Measurements from ENCODE around the gene TFEB. TPM values are rescaled to one million over a fixed set of nuclear protein-coding genes. Genes with fewer than 3 reads are reported as not detected.
A peak's percentile ranks its signal among the peaks of the same experiment; 100 is the strongest.
"Not testable (repeated sequence)": the region's sequence is repeated elsewhere in the genome, so short reads cannot be mapped to it uniquely, and the experiment has no call there.

The TFEB gene
- total RNA-seq, 1 experiment from 2014 or later = 3.4 TPM

GRCh38 chr6:41771058-41771983 is 35.9 kb upstream of the TFEB start:
- Histone ChIP-seq H3K27me3 (replicated peaks) (no peaks in the 10 kb centered on the region), H3K4me1 (replicated peaks) (no peaks in the 10 kb centered on the region), H3K27ac (no peak overlapping the region), H3K36me3 (peaks cover 35% of the 10 kb centered on the region), H3K9me3 (replicated peaks) (no peaks in the 10 kb centered on the region), H3K4me3 (no peak overlapping the region)
- DNase-seq (ENCODE audit: low read depth in 1 of 2, low spot score in 2 of 2) = no peak

DNA sequence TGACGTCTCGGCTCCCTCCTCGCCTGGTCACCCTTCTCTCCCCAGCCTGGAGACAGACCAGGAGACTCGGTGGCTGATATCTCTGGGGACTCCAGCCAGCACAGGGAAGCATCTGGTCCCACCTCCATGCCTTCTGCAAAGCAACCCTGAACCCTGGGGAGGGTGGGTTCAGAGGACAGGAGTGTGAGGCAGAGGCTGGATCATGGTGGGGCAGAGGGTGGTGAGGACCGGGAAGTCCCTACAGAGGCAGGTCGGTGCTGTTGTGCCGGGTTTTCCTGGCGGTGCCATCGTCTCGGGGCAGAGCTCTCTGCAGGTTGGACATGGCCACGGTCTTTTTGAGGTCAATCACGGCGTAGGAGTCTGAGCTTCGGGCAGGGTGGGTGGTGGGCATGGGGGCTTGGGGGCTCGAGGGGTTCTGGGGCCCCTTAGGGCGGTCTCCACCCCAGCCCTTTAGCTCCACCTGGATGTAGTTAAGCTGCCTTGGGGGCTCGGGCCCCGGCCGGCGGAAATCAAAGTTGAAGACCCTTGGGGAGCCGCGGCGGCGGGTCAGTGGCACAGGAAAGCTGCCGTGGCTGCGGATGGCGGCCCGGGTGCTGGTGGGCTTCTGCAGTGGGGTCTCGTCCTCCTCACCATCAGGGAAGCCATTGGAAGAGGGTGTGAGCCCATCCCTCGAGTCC is 35.1 kb upstream of the TFEB start:
- Histone ChIP-seq H3K4me1 (replicated peaks) (no peaks in the 10 kb centered on the region), H3K27ac (no peak overlapping the region), H3K4me3 (no peak overlapping the region), H3K36me3 (peaks cover 32% of the 10 kb centered on the region), H3K9me3 (replicated peaks) (no peaks in the 10 kb centered on the region), H3K27me3 (replicated peaks) (no peaks in the 10 kb centered on the region)
- no peak for DNase-seq (ENCODE audit: low read depth in 1 of 2, low spot score in 2 of 2)

GRCh38 chr6:41769376-41769775 is 34.0 kb upstream of the TFEB start:
- no peak overlapping the region for H3K4me3 ChIP-seq

GRCh38 chr6:41768545-41769308 is 33.3 kb upstream of the TFEB start:
- no peaks in the 10 kb centered on the region for H3K27me3 ChIP-seq (replicated peaks)
- DNase-seq (ENCODE audit: low read depth in 1 of 2, low spot score in 2 of 2) = no peak
- no peak overlapping the region for H3K27ac ChIP-seq
- no peaks in the 10 kb centered on the region for H3K4me1 ChIP-seq (replicated peaks)
- no peaks in the 10 kb centered on the region for H3K9me3 ChIP-seq (replicated peaks)
- no peak overlapping the region for H3K4me3 ChIP-seq
- peaks cover 20% of the 10 kb centered on the region for H3K36me3 ChIP-seq

More at GRCh38 chr6:41769376-41769775, 34.0 kb upstream of the TFEB start:
- no peaks in the 10 kb centered on the region for H3K4me1 ChIP-seq (replicated peaks)
- no peaks in the 10 kb centered on the region for H3K27me3 ChIP-seq (replicated peaks)
- DNase-seq (ENCODE audit: low read depth in 1 of 2, low spot score in 2 of 2) = no peak
- peaks cover 25% of the 10 kb centered on the region for H3K36me3 ChIP-seq
- no peak overlapping the region for H3K27ac ChIP-seq
- H3K9me3 ChIP-seq (replicated peaks) = no peaks in the 10 kb centered on the region

GRCh38 chr6:41767112-41767833 is 31.9 kb upstream of the TFEB start:
- no peak overlapping the region for H3K4me3 ChIP-seq
- no peak overlapping the region for H3K27ac ChIP-seq
- H3K9me3 ChIP-seq (replicated peaks) = no peaks in the 10 kb centered on the region
- no peaks in the 10 kb centered on the region for H3K27me3 ChIP-seq (replicated peaks)
- H3K4me1 ChIP-seq (replicated peaks) = no peaks in the 10 kb centered on the region
- peaks cover 10% of the 10 kb centered on the region for H3K36me3 ChIP-seq
- peak in 1 of 2 experiments; percentile 32 for DNase-seq (ENCODE audit: low read depth in 1 of 2, low spot score in 2 of 2)

DNA sequence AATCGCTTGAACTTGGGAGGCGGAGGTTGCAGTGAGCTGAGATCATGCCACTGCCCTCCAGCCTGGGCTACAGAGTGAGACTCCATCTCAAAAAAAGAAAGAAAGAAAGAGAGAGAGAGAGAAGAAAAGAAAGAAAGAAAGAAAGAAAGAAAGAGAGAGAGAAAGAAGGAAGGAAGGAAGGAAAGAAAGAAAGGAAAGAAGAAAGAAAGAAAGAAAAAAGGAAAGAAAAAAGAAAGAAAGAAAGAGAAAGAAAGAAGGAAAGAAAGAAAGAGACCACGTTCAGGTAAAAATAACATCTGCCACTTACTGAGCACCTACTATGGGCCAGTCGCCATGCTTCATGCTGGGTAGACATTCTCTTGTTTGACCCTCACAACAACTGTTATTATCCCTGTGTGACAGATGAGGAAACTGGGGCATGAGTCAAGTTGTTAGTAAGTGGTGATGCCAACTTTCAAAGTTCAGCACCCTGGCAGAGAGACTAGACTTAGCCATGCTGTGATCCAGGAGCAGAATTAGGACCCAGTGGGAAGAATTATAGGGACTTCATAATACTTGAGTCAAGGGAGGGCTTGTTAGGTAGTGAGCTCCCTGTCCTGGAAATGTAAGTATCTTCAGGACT is 30.7 kb upstream of the TFEB start:
- not testable (repeated sequence) for H3K27ac ChIP-seq; H3K4me3 ChIP-seq; H3K27me3 ChIP-seq (replicated peaks); H3K9me3 ChIP-seq (replicated peaks); H3K4me1 ChIP-seq (replicated peaks); H3K36me3 ChIP-seq; DNase-seq (ENCODE audit: low read depth in 1 of 2, low spot score in 2 of 2)

DNA sequence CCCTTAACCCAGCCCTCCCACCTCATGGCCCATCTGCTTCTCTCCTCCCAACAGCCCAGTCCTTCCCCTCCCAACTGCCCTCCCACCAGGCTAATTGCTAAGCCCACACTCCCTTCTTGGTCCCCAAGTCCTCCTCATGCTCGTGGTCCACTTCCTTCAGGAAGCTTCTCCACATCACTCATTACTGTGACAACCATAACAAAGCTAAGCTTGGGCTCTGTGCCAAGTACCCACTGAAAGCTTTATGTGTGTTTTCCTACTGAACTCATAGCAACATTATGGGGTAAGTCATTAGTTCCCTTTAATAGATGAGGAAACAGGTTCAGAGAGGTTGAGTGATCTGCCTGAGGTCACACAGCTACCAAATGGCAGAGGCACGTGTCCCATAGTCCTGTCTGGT is 28.1 kb upstream of the TFEB start:
- H3K27me3 ChIP-seq (replicated peaks) = no peaks in the 10 kb centered on the region
- no peaks in the 10 kb centered on the region for H3K9me3 ChIP-seq (replicated peaks)
- no peaks in the 10 kb centered on the region for H3K4me1 ChIP-seq (replicated peaks)
- H3K4me3 ChIP-seq = no peak overlapping the region
- DNase-seq (ENCODE audit: low read depth in 1 of 2, low spot score in 2 of 2) = no peak
- H3K27ac ChIP-seq = no peak overlapping the region
- no peaks in the 10 kb centered on the region for H3K36me3 ChIP-seq

DNA sequence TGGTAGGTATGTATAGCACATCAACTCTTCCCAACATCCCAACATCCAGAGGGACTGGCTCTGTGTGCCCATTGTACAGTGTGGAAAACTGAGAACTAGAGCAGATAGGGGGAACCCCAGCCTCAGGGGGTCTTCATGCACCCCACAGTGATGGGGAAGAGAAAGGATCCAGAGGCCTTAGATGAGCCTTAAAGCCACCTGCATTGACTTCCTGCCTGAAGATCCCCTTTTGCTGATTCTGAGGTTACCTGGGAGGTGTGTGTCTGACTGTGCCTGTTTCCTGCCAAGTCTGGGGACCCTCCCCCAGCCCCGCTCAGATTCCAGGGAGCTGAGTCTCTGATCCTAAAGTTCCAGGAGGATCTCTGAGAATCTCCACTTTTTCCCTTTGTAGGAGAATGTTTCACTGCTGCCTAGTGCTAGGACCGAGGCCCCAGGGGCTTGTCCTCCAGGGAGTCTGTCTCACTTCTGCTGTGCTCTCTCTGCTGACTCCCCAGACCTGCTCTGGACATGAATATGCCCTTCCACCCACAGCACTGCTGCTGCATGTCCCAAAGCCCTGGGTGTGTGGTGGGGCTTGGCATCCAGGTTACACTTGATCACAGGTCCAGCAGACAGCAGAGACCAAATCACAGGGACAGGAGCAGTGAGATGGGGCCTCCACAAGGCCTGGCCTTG is 24.6 kb upstream of the TFEB start:
- Histone ChIP-seq H3K4me3 (no peak overlapping the region), H3K4me1 (replicated peaks) (no peaks in the 10 kb centered on the region), H3K27ac (no peak overlapping the region), H3K36me3 (no peaks in the 10 kb centered on the region), H3K27me3 (replicated peaks) (no peaks in the 10 kb centered on the region), H3K9me3 (replicated peaks) (no peaks in the 10 kb centered on the region)
- DNase-seq (ENCODE audit: low read depth in 1 of 2, low spot score in 2 of 2) = no peak

GRCh38 chr6:41759106-41759904 is 23.9 kb upstream of the TFEB start:
- H3K36me3 ChIP-seq = no peaks in the 10 kb centered on the region
- no peaks in the 10 kb centered on the region for H3K4me1 ChIP-seq (replicated peaks)
- no peaks in the 10 kb centered on the region for H3K9me3 ChIP-seq (replicated peaks)
- 0 out of 2 replicates have a peak, but pooled peaks cover 2% of the 10 kb centered on the region for H3K27me3 ChIP-seq (replicated peaks)
- H3K27ac ChIP-seq = no peak overlapping the region
- no peak for DNase-seq (ENCODE audit: low read depth in 1 of 2, low spot score in 2 of 2)
- H3K4me3 ChIP-seq = no peak overlapping the region

GRCh38 chr6:41758641-41759035 is 23.2 kb upstream of the TFEB start:
- H3K4me1 ChIP-seq (replicated peaks) = no peaks in the 10 kb centered on the region
- H3K36me3 ChIP-seq = no peaks in the 10 kb centered on the region
- no peaks in the 10 kb centered on the region for H3K9me3 ChIP-seq (replicated peaks)
- no peak overlapping the region for H3K27ac ChIP-seq
- DNase-seq (ENCODE audit: low read depth in 1 of 2, low spot score in 2 of 2) = no peak
- H3K27me3 ChIP-seq (replicated peaks) = 0 out of 2 replicates have a peak, but pooled peaks cover 4% of the 10 kb centered on the region
- H3K4me3 ChIP-seq = no peak overlapping the region

- H3K36me3 ChIP-seq = no peaks in the 10 kb centered on the region
- no peaks in the 10 kb centered on the region for H3K9me3 ChIP-seq (replicated peaks)
- H3K27me3 ChIP-seq (replicated peaks) = 0 out of 2 replicates have a peak, but pooled peaks cover 4% of the 10 kb centered on the region
- DNase-seq (ENCODE audit: low read depth in 1 of 2, low spot score in 2 of 2) = no peak
- H3K27ac ChIP-seq = no peak overlapping the region
- no peaks in the 10 kb centered on the region for H3K4me1 ChIP-seq (replicated peaks)
- no peak overlapping the region for H3K4me3 ChIP-seq
Measured at GRCh38 chr6:41757931-41758640, 22.7 kb upstream of the TFEB start.
